KOPT-K1 (cell line): ENCODE measurements around the gene GAS7.
A peak's percentile ranks its signal among the peaks of the same experiment; 100 is the strongest.
"Not testable (repeated sequence)": the region's sequence is repeated elsewhere in the genome, so short reads cannot be mapped to it uniquely, and the experiment has no call there.

ENCODE experiments used
- H3K27ac ChIP-seq: fragments of 200-600 bp; sonication (generic); 2 replicates; pipeline ENCODE4 v1.5.1; 2016; ENCODE audit warnings: antibody characterized with exemption, mild to moderate bottlenecking, low read depth, low read length; ENCODE audit not compliant: poor library complexity, severe bottlenecking
- H3K36me3 ChIP-seq: fragments of 200-600 bp; sonication (generic); 2 replicates; pipeline ENCODE4 v1.5.1; 2017; ENCODE audit warnings: antibody characterized with exemption, mild to moderate bottlenecking, low read length, moderate library complexity; ENCODE audit not compliant: insufficient read depth
- H3K9me3 ChIP-seq: fragments of 200-600 bp; sonication (generic); 2 replicates; pipeline ENCODE4 v1.5.1; 2017; ENCODE audit warnings: antibody characterized with exemption, low read length, mild to moderate bottlenecking; ENCODE audit not compliant: insufficient read depth, poor library complexity, severe bottlenecking

Gene GAS7

DNA sequence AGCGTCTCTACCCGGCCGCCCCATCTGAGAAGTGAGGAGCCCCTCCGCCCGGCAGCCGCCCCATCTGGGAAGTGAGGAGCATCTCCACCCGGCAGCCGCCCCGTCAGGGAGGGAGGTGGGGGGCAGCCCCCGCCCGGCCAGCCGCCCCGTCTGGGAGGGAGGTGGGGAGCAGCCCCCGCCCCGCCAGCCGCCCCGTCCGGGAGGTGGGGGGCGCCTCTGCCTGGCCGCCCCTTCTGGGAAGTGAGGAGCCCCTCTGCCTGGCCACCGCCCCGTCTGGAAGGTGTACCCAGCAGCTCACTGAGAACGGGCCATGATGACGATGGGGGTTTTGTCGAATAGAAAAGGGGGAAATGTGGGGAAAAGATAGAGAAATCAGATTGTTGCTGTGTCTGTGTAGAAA is 140.9 kb downstream of the GAS7 start:
- H3K9me3 ChIP-seq, H3K36me3 ChIP-seq, H3K27ac ChIP-seq: not testable (repeated sequence)

- Histone ChIP-seq H3K36me3 (no peaks in the 10 kb centered on the region), H3K9me3 (no peaks in the 10 kb centered on the region), H3K27ac (no peak overlapping the region)
These were observed 143.0 kb downstream of the GAS7 start for GRCh38 chr17:10055262-10055975.

DNA sequence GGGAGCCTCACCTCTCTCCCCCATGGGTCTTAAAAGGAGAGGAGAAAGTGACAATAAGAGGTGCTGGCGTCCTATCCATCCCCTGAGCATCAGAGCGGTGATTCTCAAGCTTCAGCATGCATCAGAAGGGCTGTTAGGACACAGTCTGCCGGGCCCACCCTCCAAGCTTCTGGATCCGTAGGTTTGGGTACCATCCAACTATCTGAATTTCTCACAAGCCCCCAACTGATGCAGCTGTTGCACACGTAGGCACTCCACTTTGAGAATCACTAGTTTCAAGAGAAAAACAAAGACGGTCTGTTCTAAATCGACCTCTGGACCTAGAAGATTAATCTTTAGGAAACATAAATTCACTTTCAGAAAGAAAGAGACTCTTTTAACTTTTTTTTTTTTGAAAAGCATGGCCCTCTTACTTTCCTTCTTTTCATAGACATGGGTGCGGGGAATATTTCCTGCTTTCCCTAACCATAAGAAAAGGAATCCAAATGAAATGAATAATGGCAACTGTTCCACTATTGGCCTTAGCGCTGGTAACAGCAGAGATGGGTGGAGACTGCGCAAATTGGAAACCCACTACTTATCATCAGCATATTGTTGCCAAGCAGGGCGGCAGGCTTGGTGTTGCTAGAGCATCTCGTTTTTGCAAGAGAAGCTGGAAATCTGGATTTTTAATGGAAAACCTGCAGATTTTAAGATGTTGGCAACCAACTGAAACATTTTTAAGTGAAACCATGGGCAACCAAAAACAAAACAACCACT is 144.4 kb downstream of the GAS7 start:
- Histone ChIP-seq H3K27ac (no peak overlapping the region), H3K36me3 (no peaks in the 10 kb centered on the region), H3K9me3 (no peaks in the 10 kb centered on the region)

DNA sequence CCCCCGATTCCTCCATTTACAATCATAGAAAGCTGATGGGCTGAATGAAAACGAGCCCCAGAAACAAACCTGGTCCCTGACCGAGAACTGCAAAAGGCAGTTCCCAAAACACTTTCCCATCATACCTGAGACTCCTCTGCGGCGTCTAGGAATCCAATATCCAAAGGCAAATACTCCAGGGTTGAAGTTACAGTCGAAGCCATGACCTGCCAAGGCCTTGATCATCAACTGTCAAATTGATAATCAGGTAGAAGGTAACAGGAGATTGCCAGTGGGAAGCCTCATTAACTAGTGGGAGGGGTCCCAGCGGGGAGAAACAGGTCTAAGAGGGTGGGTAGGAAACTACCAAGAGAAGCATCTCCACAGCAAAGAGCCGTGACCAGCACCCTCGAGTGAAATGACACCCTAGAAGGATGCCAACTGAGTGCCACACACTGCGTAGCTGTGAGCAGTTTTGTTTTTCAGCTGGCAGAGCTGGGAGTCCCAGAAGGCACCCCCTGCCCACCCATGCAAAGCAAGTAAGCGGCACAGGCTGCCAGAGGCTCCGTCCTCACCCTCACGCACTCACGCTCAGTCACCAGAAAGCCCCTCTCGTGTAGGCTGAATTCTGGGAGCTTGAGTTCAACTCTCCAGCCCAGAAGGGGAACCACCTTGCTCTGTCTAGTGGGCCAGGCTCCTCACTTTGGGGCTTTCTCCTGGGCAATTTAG is 146.1 kb downstream of the GAS7 start:
- Histone ChIP-seq H3K9me3 (no peaks in the 10 kb centered on the region), H3K36me3 (no peaks in the 10 kb centered on the region), H3K27ac (no peak overlapping the region)

DNA sequence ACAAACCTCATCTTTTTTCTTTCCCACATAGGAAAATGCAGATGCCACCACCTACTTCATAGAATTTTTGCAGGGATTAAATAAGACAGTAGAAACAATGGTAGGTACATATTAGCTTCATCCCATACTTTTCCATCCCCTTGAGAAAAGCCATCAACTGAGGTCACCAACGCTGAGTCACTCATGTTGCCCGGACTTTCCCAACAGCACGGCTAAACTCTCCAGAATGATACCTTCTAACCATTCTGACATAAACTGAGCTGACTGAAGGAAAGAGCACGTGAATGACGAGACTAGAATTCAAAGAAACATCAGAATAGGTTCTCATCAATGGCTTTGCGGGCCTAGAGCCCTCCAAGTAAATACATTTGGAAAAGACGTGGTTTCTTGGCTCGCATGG is 147.3 kb downstream of the GAS7 start:
- H3K27ac ChIP-seq: peak overlapping the region; percentile 28

GRCh38 chr17:10050597-10051101 is 147.8 kb downstream of the GAS7 start:
- peak overlapping the region; percentile 28 for H3K27ac ChIP-seq
- H3K36me3 ChIP-seq: no peaks in the 10 kb centered on the region
- no peaks in the 10 kb centered on the region for H3K9me3 ChIP-seq

More for the DNA sequence above, 147.3 kb downstream of the GAS7 start:
- no peaks in the 10 kb centered on the region for H3K36me3 ChIP-seq
- no peaks in the 10 kb centered on the region for H3K9me3 ChIP-seq

DNA sequence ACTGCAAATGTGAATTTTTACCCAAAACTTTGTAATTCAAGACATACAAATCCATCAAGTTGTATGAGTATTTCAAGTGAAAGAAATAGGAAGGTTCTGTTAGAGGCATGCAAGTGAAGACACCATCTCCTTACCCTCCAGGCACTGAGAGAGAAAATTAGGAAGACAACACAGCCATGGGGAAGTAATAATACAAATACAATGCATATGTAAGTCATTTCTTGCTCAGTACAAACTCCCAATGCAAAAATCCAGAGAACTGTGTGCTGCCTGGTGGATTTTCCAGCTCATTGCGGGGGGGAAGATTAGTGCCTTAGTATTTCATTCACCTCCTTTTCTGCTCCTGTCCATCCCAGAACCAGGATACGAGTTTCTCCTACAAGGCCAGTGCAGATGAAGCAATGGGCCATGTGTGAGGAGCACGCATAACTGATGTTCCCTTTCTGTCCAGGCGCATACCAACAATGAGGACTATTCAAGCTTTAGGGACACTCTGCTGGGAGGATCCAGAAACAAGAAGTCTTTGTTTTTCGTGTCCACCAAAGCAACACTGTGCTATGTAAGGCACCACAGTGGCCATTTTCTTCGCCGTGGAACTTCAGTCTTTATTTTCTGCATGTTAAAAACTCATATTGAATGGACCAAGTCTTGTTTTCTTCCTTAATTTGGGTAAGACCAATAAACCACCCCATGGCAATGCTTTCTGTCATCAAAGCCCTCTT is 149.6 kb downstream of the GAS7 start:
- no peak overlapping the region for H3K27ac ChIP-seq
- H3K36me3 ChIP-seq: no peaks in the 10 kb centered on the region
- no peaks in the 10 kb centered on the region for H3K9me3 ChIP-seq

DNA sequence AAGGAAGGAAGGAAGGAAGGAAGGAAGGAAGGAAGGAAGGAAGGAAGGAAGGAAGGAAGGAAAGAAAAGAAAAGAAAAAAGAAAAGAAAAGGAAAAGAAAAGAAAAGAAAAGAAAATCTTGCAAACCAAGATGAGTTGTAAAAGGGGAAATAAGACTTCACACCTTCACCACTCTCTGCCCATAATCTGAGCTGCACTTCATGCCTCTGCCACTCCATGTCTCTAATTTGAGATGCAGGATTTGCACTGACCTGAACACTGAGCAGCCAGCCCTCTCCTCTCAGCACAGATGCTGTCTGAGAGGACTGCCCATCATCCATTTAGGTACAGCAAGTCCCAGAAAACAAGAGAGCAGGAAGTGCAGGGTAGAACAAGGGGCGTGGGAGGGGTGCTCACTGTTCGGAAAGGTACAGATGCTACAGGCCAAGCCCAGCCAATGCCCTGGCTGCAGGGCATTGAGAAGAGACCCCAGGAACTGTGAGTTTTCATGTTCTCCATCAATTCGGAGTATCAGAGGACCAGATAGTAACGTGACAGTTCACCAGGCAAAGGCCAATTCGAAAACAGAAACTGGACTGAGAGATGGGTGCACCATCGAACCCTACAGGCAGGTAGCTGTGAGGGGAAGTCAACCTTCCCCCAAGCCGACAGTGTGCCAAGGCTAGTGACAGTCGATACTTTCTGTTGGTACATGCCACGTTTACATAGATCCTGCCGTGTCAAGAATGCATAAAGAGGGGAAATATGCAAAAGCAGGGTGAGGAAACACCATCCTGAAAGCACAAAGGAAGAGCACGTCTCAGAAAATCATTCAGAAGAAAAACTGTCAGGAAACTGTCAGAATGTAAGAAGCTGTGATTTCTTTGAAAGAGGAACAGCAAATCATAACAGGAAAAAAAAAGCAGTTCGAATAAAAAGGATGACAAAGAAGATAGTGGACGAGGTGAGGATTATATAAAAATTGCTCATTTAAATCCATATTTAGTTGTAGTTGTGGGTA is 151.3 kb downstream of the GAS7 start:
- no peaks in the 10 kb centered on the region for H3K9me3 ChIP-seq
- H3K27ac ChIP-seq: no peak overlapping the region
- no peaks in the 10 kb centered on the region for H3K36me3 ChIP-seq

DNA sequence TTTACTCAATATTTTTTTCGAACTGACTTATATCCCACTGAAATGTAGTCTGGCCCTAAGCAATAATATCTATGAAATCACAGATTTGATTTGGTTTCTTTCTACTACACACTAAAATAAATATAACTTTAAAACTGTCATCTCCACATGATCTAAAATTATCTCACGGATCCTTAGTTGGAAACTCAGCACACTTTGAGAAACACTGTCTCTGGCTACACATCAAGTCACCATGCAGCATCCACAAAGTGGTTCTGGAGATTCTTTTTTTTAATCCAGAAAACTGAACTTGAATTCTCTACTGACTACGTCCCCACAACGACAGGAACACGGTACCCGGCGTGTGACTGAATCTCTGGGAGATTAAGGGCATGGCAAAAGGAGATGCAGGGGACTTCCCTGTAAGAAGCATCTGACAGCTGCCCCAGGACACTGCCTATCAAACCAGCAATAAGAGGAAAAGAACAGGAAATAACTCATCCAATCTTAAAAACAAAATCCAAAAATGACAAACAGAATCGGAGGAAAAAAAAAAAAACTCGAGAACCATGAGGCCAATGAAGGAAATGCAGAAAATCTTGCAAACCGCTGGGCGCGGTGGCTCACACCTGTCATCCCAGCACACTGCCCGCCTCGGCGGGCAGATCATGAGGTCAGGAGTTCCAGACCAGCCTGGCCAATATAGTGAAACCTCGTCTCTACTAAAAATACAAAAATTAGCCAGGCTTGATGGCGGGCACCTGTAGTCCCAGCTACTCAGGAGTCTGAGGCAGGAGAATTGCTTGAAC is 152.3 kb downstream of the GAS7 start:
- H3K9me3 ChIP-seq: no peaks in the 10 kb centered on the region
- H3K27ac ChIP-seq: no peak overlapping the region
- H3K36me3 ChIP-seq: no peaks in the 10 kb centered on the region

GRCh38 chr17:10042589-10043244 is 155.7 kb downstream of the GAS7 start:
- H3K27ac ChIP-seq: no peak overlapping the region
- no peaks in the 10 kb centered on the region for H3K36me3 ChIP-seq
- no peaks in the 10 kb centered on the region for H3K9me3 ChIP-seq

DNA sequence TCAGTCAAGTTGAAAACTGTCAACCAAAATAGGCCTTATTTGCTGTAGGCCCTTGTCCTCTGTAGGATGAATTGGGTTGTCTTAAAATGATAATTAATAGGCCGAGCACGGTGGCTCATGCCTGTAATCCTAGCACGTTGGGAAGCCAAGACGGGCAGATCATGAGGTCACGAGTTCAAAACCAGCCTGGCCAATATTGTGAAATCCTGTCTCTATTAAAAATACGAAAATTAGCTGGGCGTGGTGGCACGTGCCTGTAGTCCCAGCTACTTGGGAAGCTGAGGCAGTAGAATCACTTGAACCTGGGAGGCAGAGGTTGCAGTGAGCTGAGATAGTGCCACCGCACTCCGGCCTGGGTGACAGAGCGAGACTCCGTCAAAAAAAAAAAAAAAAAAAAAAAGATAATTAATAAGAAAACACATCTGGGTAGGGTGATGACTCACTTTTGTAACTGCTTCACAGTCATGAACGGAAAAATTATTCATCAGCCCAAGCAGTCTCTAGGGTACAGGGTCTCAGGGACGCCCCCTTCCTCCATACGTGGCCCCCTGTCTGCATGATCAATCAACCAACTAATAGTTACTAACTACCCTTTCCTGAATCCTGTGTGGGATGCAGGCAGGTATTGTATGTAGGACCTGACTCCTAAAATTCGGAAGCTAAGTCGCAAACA is 156.4 kb downstream of the GAS7 start:
- H3K27ac ChIP-seq: no peak overlapping the region

DNA sequence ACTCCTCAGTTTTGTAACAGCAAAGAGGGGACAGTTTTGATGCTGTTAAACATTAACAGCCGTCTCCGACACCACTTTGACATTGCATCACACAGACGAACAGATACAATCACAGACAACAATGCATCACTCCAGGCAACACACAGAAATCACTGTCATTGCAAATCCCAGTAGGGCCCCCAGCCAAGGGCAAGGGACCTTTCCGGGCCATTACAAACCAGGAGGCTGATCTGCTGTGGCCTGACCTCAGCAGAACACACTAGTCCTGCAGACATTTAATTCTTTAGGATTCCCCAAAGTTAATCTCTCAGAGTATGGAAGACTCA is 157.2 kb downstream of the GAS7 start:
- H3K27ac ChIP-seq: no peak overlapping the region
- H3K36me3 ChIP-seq: no peaks in the 10 kb centered on the region
- no peaks in the 10 kb centered on the region for H3K9me3 ChIP-seq

More for the DNA sequence above, 156.4 kb downstream of the GAS7 start:
- no peaks in the 10 kb centered on the region for H3K36me3 ChIP-seq
- H3K9me3 ChIP-seq: no peaks in the 10 kb centered on the region
